Measurements from ENCODE around the gene CHST2. TPM values are rescaled to one million over a fixed set of nuclear protein-coding genes. Genes with fewer than 3 reads are reported as not detected.

CHST2 gene
- total RNA-seq, 1 donor from 2014 or later = 2.1 TPM

- Histone ChIP-seq H3K27me3 (ENCODE audit: control insufficient read depth, insufficient read depth, low read length) (no peaks in the 10 kb centered on the region), H3K36me3 (ENCODE audit: control insufficient read depth, insufficient read depth, low read length) (no peaks in the 10 kb centered on the region), H3K4me3 (ENCODE audit: low read depth, low read length) (no peak overlapping the region)
- no peak for DNase-seq (ENCODE audit: low read depth)
- no peak for TF ChIP-seq CTCF (IDR thresholded peaks at IDR 0.05; ENCODE audit: insufficient read depth, low read length, severe bottlenecking)
- no peak for FAIRE-seq
Measured at GRCh38 chr3:143170074-143170473, 50.5 kb downstream of the CHST2 start.

GRCh38 chr3:143170676-143171075 lies 51.1 kb downstream of the CHST2 start:
- DNase-seq (ENCODE audit: low read depth) = no peak
- no peak for TF ChIP-seq CTCF (IDR thresholded peaks at IDR 0.05; ENCODE audit: insufficient read depth, low read length, severe bottlenecking)

GRCh38 chr3:143171141-143171980 lies 51.8 kb downstream of the CHST2 start:
- no peak for FAIRE-seq
- Histone ChIP-seq H3K27me3 (ENCODE audit: control insufficient read depth, insufficient read depth, low read length) (no peaks in the 10 kb centered on the region), H3K4me3 (ENCODE audit: low read depth, low read length) (no peak overlapping the region), H3K36me3 (ENCODE audit: control insufficient read depth, insufficient read depth, low read length) (no peaks in the 10 kb centered on the region)
- TF ChIP-seq CTCF (IDR thresholded peaks at IDR 0.05; ENCODE audit: insufficient read depth, low read length, severe bottlenecking) = no peak
- DNase-seq (ENCODE audit: low read depth) = no peak

More at GRCh38 chr3:143170676-143171075, 51.1 kb downstream of the CHST2 start:
- H3K27me3 ChIP-seq (ENCODE audit: control insufficient read depth, insufficient read depth, low read length) = no peaks in the 10 kb centered on the region
- no peaks in the 10 kb centered on the region for H3K36me3 ChIP-seq (ENCODE audit: control insufficient read depth, insufficient read depth, low read length)
- no peak overlapping the region for H3K4me3 ChIP-seq (ENCODE audit: low read depth, low read length)
- FAIRE-seq = no peak

GRCh38 chr3:143172062-143172794 lies 52.7 kb downstream of the CHST2 start:
- no peak for TF ChIP-seq CTCF (IDR thresholded peaks at IDR 0.05; ENCODE audit: insufficient read depth, low read length, severe bottlenecking)
- no peak for DNase-seq (ENCODE audit: low read depth)
- no peaks in the 10 kb centered on the region for H3K36me3 ChIP-seq (ENCODE audit: control insufficient read depth, insufficient read depth, low read length)
- H3K27me3 ChIP-seq (ENCODE audit: control insufficient read depth, insufficient read depth, low read length) = no peaks in the 10 kb centered on the region
- no peak for FAIRE-seq
- no peak overlapping the region for H3K4me3 ChIP-seq (ENCODE audit: low read depth, low read length)

- TF ChIP-seq CTCF (IDR thresholded peaks at IDR 0.05; ENCODE audit: insufficient read depth, low read length, severe bottlenecking) = no peak
Measured at GRCh38 chr3:143172795-143173145, 53.2 kb downstream of the CHST2 start.

More at GRCh38 chr3:143172795-143173145, 53.2 kb downstream of the CHST2 start:
- H3K27me3 ChIP-seq (ENCODE audit: control insufficient read depth, insufficient read depth, low read length) = no peaks in the 10 kb centered on the region
- no peak for DNase-seq (ENCODE audit: low read depth)
- H3K4me3 ChIP-seq (ENCODE audit: low read depth, low read length) = no peak overlapping the region
- no peak for FAIRE-seq
- H3K36me3 ChIP-seq (ENCODE audit: control insufficient read depth, insufficient read depth, low read length) = no peaks in the 10 kb centered on the region

Data from bronchial epithelial cell (primary cell).